SH-SY5Y (cell line): ENCODE results near the gene GNGT2.
A peak's percentile ranks its signal among the peaks of the same experiment; 100 is the strongest.

Experiments
- GATA2 ChIP-seq: IDR thresholded peaks from 2 replicates; pipeline ENCODE4 v1.6.1; 2011; ENCODE audit warnings: mild to moderate bottlenecking, low read depth, low read length
- GATA3 ChIP-seq: IDR thresholded peaks from 2 replicates; pipeline ENCODE4 v1.6.1; 2011; ENCODE audit warnings: low read depth, mild to moderate bottlenecking, low read length, moderate library complexity

DNA sequence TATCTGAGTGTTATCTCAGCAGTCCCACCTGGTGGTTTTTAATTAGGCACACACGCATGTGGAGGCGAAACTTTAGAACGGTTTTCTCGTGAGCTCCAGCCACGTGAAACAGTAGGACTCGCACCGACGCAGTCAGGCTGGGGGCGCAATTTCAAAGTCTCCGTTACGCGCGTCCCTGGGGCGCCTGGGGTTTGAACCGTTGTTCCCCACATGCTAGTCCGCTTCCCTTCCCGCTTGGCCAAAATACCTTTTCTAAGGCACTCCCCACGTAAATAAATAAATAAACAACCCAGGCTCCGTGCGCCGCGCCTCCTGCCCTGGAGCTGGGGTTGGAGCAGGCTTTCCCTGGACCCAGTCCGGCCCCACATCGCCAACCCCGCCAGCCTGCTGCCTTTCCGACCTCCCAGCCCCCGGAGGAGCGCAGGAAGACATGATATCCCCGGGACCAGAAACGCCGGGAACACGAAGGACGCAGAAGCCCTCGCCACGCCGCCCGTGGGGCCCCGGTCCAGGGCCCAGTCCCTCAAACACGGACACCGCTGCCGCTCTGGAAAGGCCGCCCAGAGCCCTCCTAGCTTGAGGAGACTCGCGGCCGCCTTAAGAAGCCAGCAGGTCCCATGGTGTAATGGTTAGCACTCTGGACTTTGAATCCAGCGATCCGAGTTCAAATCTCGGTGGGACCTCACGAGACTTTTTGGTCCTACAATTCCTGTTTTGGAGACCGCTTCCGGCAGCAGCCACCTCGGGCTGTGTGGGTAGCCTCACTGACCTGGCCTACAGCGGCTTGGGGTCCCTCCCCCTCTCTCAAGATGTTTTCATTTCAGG lies 18.2 kb downstream of the GNGT2 start:
- TF ChIP-seq GATA2 (peak; percentile 13; the same call in 1 of the 2 replicates), GATA3 (no peak)
